Measurements from ENCODE around the gene TWF2. TPM values are rescaled to one million over a fixed set of nuclear protein-coding genes. Genes with fewer than 3 reads are reported as not detected.

Gene TWF2
- total and polyA plus RNA-seq, 2 of the 4 experiments (the other 2 are of a cell fraction): 111 to 145 TPM

- in situ Hi-C loops (cut with MboI; ENCODE audit: low sequenced_read_pairs): no loop called here
- no peak overlapping the region for H4K91ac ChIP-seq (ENCODE audit: insufficient read depth, low read depth, low read length)
- no peak overlapping the region for H2BK5ac ChIP-seq (ENCODE audit: low read depth, low read length, poor library complexity, severe bottlenecking)
- no peak overlapping the region for H3K27ac ChIP-seq (ENCODE audit: insufficient read depth, low read length)
- dilution Hi-C loops (cut with HindIII; ENCODE audit: low sequenced_read_pairs, unreplicated experiment): no loop called here
- H2AK5ac ChIP-seq (ENCODE audit: low read depth, low read length): no peak overlapping the region
- H3K23ac ChIP-seq (ENCODE audit: low read depth, low read length): no peak overlapping the region
- H4K5ac ChIP-seq (ENCODE audit: low read depth, low read length): no peak overlapping the region
- H3K27me3 ChIP-seq (ENCODE audit: control insufficient read depth, insufficient read depth, low read length): no peaks in the 10 kb centered on the region
- no peak overlapping the region for H3K4me3 ChIP-seq (ENCODE audit: insufficient read depth, low read depth, low read length)
- no peak overlapping the region for H3K9ac ChIP-seq (ENCODE audit: low read depth, low read length)
- no TSS peak for BruUV-seq (replicated peaks)
- intact Hi-C loops (cut with micrococcal nuclease): no loop called here
- H4K8ac ChIP-seq (ENCODE audit: low read depth in 2 of 2, low read length in 2 of 2): no peak overlapping the region
- no peaks in the 10 kb centered on the region for H3K4me1 ChIP-seq (ENCODE audit: control insufficient read depth, insufficient read depth, low read length)
- H2BK15ac ChIP-seq (ENCODE audit: low read depth, low read length): no peak overlapping the region
- H3K14ac ChIP-seq (replicated peaks; ENCODE audit: low read depth, low read length): no peak overlapping the region
- no peak overlapping the region for H3K18ac ChIP-seq (ENCODE audit: low read depth, low read length)
- H2AK9ac ChIP-seq (replicated peaks; ENCODE audit: low read depth, low read length, poor library complexity): no peak overlapping the region
- 60% methylated on average over 1 of the region's 7 CpGs; no CpG with 5 or more reads in 1 of the 2 experiments for WGBS, 2 experiments (ENCODE audit: extremely low coverage in 2 of 2, insufficient read length in 1 of 2)
- TF ChIP-seq SMC3 (IDR thresholded peaks at IDR 0.05; ENCODE audit: low read depth, low read length) (no peak), RFX5 (IDR thresholded peaks at IDR 0.05; ENCODE audit: low read depth, low read length) (no peak), FOS (IDR thresholded peaks at IDR 0.05; ENCODE audit: low read depth, low read length) (no peak), RCOR1 (IDR thresholded peaks at IDR 0.05; ENCODE audit: insufficient replicate concordance, low read length) (no peak), POLR2A (IDR thresholded peaks at IDR 0.05; ENCODE audit: low read depth, low read length) (no peak), CEBPB (IDR thresholded peaks at IDR 0.05; ENCODE audit: low read depth, low read length) (no peak), RAD21 (IDR thresholded peaks at IDR 0.05; ENCODE audit: low read length) (no peak), ELK1 (IDR thresholded peaks at IDR 0.05; ENCODE audit: borderline replicate concordance, low read depth, low read length) (no peak), BHLHE40 (IDR thresholded peaks at IDR 0.05; ENCODE audit: low read depth, low read length) (no peak), CTCF (conservative IDR thresholded peaks at IDR 0.05; ENCODE audit: low read depth, low read length) (no peak), MXI1 (IDR thresholded peaks at IDR 0.05; ENCODE audit: borderline replicate concordance, low read depth, low read length) (no peak)
- ATAC-seq (ENCODE audit: low read depth): no peak
- H3K9me3 ChIP-seq (ENCODE audit: control insufficient read depth, insufficient read depth, low read length): no peaks in the 10 kb centered on the region
- no peak overlapping the region for H2AFZ ChIP-seq (replicated peaks; ENCODE audit: low read length, poor library complexity)
- H3K9me1 ChIP-seq (ENCODE audit: insufficient read depth, low read length): no peaks in the 10 kb centered on the region
- no peak overlapping the region for H2BK120ac ChIP-seq (ENCODE audit: low read depth, low read length)
- ChIA-PET CTCF (no interaction called here), POLR2A (ENCODE audit: unreplicated experiment) (no interaction called here)
- peaks cover 43% of the 10 kb centered on the region for H3K36me3 ChIP-seq (ENCODE audit: control insufficient read depth, insufficient read depth, low read length)
- peaks cover 22% of the 10 kb centered on the region for H4K20me1 ChIP-seq (ENCODE audit: insufficient read depth, low read length)
- H3K56ac ChIP-seq (ENCODE audit: extremely low read depth, insufficient read depth, low read length): no peak overlapping the region
- H3K4me2 ChIP-seq (ENCODE audit: low read depth, low read length): no peak overlapping the region
- peaks cover 5 to 18% of the 10 kb centered on the region in 2 experiments; a peak in 3 of 4 replicates for H3K79me1 ChIP-seq (ENCODE audit: low read depth in 1 of 2, low read length in 2 of 2)
- H2BK20ac ChIP-seq (ENCODE audit: low read depth, low read length): no peak overlapping the region
- DNase-seq: no peak
- no peak overlapping the region for H3K4ac ChIP-seq (ENCODE audit: low read depth, low read length)
These were observed 11.2 kb downstream of the TWF2 start for GRCh38 chr3:52227766-52228165.
